Measurements from ENCODE around the gene RTF2. TPM values are rescaled to one million over a fixed set of nuclear protein-coding genes. Genes with fewer than 3 reads are reported as not detected.

Gene RTF2
- total and polyA plus RNA-seq, 2 experiments from 2014 or later: 28.2 to 53.7 TPM

DNA sequence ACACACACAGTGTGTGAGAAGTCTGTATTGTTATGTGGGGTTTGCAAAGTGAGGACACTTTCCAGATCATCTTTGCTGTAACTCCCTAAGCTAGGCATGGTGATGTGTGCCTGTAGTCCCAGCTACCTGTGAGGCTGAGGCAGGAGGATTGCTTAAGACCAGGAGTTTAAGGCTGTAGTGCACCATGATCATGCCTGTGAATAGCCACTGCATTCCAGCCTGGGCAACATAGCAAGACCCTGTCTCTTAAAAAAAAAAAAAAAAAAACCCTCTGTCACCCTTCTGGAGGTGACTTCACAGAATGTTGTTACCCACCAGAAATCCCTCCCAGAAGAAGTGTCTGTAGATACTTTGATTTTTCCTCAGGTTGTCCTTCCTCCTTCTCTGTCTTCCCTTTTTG, 41.5 kb upstream of the RTF2 start:
- no peaks in the 10 kb centered on the region for H3K4me1 ChIP-seq (ENCODE audit: insufficient read depth)
- ATAC-seq (no peak), DNase-seq (ENCODE audit: low spot score) (no peak)
- peaks cover 11% of the 10 kb centered on the region for H3K4me1 Mint-ChIP-seq
- 0 out of 2 replicates have a peak, but pooled peaks cover 12% of the 10 kb centered on the region for H3K27me3 ChIP-seq (ENCODE audit: insufficient read depth)
- H3K4me3 Mint-ChIP-seq: no peak overlapping the region
- H4K20me1 ChIP-seq (replicated peaks; ENCODE audit: insufficient read depth): no peaks in the 10 kb centered on the region
- H3K9me3 Mint-ChIP-seq: no peaks in the 10 kb centered on the region; the same call in 2 of the 3 replicates
- H2AFZ ChIP-seq: no peak overlapping the region
- H3K27ac ChIP-seq (ENCODE audit: low read depth): no peak overlapping the region
- no peaks in the 10 kb centered on the region for H3F3A ChIP-seq (replicated peaks; ENCODE audit: low read depth)
- no peak overlapping the region for H3K27ac Mint-ChIP-seq
- no peaks in the 10 kb centered on the region; the same call in 2 of the 3 replicates for H3K36me3 Mint-ChIP-seq (ENCODE audit: low read depth)
- no peak overlapping the region for H3K4me2 ChIP-seq
- no peaks in the 10 kb centered on the region for H3K9me2 ChIP-seq (ENCODE audit: insufficient read depth)
- no peaks in the 10 kb centered on the region for H3K79me2 ChIP-seq (replicated peaks; ENCODE audit: insufficient read depth)
- H3K27me3 Mint-ChIP-seq (ENCODE audit: insufficient read depth, low read depth, poor library complexity): peaks cover 29% of the 10 kb centered on the region
- H3K36me3 ChIP-seq (ENCODE audit: insufficient read depth): no peaks in the 10 kb centered on the region
- H3K4me3 ChIP-seq: no peak overlapping the region
- TF ChIP-seq EZH2 (IDR thresholded peaks at IDR 0.05; ENCODE audit: low read depth, unreplicated experiment): no peak
- TF ChIP-seq, protein P1, sequence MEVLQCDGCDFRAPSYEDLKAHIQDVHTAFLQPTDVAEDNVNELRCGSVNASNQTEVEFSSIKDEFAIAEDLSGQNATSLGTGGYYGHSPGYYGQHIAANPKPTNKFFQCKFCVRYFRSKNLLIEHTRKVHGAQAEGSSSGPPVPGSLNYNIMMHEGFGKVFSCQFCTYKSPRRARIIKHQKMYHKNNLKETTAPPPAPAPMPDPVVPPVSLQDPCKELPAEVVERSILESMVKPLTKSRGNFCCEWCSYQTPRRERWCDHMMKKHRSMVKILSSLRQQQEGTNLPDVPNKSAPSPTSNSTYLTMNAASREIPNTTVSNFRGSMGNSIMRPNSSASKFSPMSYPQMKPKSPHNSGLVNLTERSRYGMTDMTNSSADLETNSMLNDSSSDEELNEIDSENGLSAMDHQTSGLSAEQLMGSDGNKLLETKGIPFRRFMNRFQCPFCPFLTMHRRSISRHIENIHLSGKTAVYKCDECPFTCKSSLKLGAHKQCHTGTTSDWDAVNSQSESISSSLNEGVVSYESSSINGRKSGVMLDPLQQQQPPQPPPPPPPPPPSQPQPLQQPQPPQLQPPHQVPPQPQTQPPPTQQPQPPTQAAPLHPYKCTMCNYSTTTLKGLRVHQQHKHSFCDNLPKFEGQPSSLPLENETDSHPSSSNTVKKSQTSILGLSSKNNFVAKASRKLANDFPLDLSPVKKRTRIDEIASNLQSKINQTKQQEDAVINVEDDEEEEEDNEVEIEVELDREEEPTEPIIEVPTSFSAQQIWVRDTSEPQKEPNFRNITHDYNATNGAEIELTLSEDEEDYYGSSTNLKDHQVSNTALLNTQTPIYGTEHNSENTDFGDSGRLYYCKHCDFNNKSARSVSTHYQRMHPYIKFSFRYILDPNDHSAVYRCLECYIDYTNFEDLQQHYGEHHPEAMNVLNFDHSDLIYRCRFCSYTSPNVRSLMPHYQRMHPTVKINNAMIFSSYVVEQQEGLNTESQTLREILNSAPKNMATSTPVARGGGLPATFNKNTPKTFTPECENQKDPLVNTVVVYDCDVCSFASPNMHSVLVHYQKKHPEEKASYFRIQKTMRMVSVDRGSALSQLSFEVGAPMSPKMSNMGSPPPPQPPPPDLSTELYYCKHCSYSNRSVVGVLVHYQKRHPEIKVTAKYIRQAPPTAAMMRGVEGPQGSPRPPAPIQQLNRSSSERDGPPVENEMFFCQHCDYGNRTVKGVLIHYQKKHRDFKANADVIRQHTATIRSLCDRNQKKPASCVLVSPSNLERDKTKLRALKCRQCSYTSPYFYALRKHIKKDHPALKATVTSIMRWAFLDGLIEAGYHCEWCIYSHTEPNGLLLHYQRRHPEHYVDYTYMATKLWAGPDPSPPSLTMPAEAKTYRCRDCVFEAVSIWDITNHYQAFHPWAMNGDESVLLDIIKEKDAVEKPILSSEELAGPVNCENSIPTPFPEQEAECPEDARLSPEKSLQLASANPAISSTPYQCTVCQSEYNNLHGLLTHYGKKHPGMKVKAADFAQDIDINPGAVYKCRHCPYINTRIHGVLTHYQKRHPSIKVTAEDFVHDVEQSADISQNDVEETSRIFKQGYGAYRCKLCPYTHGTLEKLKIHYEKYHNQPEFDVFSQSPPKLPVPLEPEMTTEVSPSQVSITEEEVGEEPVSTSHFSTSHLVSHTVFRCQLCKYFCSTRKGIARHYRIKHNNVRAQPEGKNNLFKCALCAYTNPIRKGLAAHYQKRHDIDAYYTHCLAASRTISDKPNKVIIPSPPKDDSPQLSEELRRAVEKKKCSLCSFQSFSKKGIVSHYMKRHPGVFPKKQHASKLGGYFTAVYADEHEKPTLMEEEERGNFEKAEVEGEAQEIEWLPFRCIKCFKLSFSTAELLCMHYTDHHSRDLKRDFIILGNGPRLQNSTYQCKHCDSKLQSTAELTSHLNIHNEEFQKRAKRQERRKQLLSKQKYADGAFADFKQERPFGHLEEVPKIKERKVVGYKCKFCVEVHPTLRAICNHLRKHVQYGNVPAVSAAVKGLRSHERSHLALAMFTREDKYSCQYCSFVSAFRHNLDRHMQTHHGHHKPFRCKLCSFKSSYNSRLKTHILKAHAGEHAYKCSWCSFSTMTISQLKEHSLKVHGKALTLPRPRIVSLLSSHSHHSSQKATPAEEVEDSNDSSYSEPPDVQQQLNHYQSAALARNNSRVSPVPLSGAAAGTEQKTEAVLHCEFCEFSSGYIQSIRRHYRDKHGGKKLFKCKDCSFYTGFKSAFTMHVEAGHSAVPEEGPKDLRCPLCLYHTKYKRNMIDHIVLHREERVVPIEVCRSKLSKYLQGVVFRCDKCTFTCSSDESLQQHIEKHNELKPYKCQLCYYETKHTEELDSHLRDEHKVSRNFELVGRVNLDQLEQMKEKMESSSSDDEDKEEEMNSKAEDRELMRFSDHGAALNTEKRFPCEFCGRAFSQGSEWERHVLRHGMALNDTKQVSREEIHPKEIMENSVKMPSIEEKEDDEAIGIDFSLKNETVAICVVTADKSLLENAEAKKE (CRISPR knock-in tag; IDR thresholded peaks at IDR 0.05): no peak
- no peak for TF ChIP-seq EZH2phosphoT487 (IDR thresholded peaks at IDR 0.05; ENCODE audit: unreplicated experiment)
- no peak for TF ChIP-seq CREB1 (CRISPR knock-in tag; IDR thresholded peaks at IDR 0.05; ENCODE audit: low read depth)
- TF ChIP-seq NANOG (IDR thresholded peaks at IDR 0.05; ENCODE audit: borderline replicate concordance): no peak
- TF ChIP-seq CTCF (conservative IDR thresholded peaks at IDR 0.05; ENCODE audit: low read depth in 2 of 2): no peak
- TF ChIP-seq, protein P2, sequence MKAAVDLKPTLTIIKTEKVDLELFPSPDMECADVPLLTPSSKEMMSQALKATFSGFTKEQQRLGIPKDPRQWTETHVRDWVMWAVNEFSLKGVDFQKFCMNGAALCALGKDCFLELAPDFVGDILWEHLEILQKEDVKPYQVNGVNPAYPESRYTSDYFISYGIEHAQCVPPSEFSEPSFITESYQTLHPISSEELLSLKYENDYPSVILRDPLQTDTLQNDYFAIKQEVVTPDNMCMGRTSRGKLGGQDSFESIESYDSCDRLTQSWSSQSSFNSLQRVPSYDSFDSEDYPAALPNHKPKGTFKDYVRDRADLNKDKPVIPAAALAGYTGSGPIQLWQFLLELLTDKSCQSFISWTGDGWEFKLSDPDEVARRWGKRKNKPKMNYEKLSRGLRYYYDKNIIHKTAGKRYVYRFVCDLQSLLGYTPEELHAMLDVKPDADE (IDR thresholded peaks at IDR 0.05): no peak
- no peak for TF ChIP-seq ZNF114 (CRISPR knock-in tag; IDR thresholded peaks at IDR 0.05)
- no peak for TF ChIP-seq STAT1 (IDR thresholded peaks at IDR 0.05; ENCODE audit: unreplicated experiment)
- TF ChIP-seq, protein P3, sequence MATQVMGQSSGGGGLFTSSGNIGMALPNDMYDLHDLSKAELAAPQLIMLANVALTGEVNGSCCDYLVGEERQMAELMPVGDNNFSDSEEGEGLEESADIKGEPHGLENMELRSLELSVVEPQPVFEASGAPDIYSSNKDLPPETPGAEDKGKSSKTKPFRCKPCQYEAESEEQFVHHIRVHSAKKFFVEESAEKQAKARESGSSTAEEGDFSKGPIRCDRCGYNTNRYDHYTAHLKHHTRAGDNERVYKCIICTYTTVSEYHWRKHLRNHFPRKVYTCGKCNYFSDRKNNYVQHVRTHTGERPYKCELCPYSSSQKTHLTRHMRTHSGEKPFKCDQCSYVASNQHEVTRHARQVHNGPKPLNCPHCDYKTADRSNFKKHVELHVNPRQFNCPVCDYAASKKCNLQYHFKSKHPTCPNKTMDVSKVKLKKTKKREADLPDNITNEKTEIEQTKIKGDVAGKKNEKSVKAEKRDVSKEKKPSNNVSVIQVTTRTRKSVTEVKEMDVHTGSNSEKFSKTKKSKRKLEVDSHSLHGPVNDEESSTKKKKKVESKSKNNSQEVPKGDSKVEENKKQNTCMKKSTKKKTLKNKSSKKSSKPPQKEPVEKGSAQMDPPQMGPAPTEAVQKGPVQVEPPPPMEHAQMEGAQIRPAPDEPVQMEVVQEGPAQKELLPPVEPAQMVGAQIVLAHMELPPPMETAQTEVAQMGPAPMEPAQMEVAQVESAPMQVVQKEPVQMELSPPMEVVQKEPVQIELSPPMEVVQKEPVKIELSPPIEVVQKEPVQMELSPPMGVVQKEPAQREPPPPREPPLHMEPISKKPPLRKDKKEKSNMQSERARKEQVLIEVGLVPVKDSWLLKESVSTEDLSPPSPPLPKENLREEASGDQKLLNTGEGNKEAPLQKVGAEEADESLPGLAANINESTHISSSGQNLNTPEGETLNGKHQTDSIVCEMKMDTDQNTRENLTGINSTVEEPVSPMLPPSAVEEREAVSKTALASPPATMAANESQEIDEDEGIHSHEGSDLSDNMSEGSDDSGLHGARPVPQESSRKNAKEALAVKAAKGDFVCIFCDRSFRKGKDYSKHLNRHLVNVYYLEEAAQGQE (IDR thresholded peaks at IDR 0.05; ENCODE audit: unreplicated experiment): no peak
- TF ChIP-seq ZNF331 (CRISPR knock-in tag; IDR thresholded peaks at IDR 0.05; ENCODE audit: low read depth): no peak
- no peak for TF ChIP-seq POLR2AphosphoS5 (IDR thresholded peaks at IDR 0.05; ENCODE audit: low read depth)
- no peak for TF ChIP-seq JUNB (IDR thresholded peaks at IDR 0.05; ENCODE audit: unreplicated experiment)
